ENCODE data around the gene PCK1.

PCK1 gene

GRCh38 chr20:57598491-57598890, 37.6 kb downstream of the PCK1 start:
- H3K4me1 ChIP-seq (ENCODE audit: control insufficient read depth, insufficient read depth, low read length): peaks cover 17% of the 10 kb centered on the region

GRCh38 chr20:57600320-57601210, 39.7 kb downstream of the PCK1 start:
- no peaks in the 10 kb centered on the region for H3K9me3 ChIP-seq (ENCODE audit: control insufficient read depth, low read length)

More at GRCh38 chr20:57598491-57598890, 37.6 kb downstream of the PCK1 start:
- no peaks in the 10 kb centered on the region for H3K36me3 ChIP-seq (ENCODE audit: control insufficient read depth, insufficient read depth, low read length)
- no peaks in the 10 kb centered on the region for H3K9me3 ChIP-seq (ENCODE audit: control insufficient read depth, low read length)
- H3K9ac ChIP-seq (ENCODE audit: low read length): no peak overlapping the region
- no peak overlapping the region for H3K4me3 ChIP-seq (ENCODE audit: low read length)
- H3K27me3 ChIP-seq (ENCODE audit: control insufficient read depth, insufficient read depth, low read length): peaks cover 12% of the 10 kb centered on the region

GRCh38 chr20:57601211-57601570, 40.3 kb downstream of the PCK1 start:
- Histone ChIP-seq H3K9ac (ENCODE audit: low read length) (no peak overlapping the region), H3K9me3 (ENCODE audit: control insufficient read depth, low read length) (no peaks in the 10 kb centered on the region), H3K4me3 (ENCODE audit: low read length) (no peak overlapping the region), H3K4me1 (ENCODE audit: control insufficient read depth, insufficient read depth, low read length) (peaks cover 7% of the 10 kb centered on the region), H3K36me3 (ENCODE audit: control insufficient read depth, insufficient read depth, low read length) (no peaks in the 10 kb centered on the region), H3K27me3 (ENCODE audit: control insufficient read depth, insufficient read depth, low read length) (peaks cover 5% of the 10 kb centered on the region)

More at GRCh38 chr20:57600320-57601210, 39.7 kb downstream of the PCK1 start:
- H3K36me3 ChIP-seq (ENCODE audit: control insufficient read depth, insufficient read depth, low read length): no peaks in the 10 kb centered on the region
- H3K9ac ChIP-seq (ENCODE audit: low read length): no peak overlapping the region
- peaks cover 7% of the 10 kb centered on the region for H3K4me1 ChIP-seq (ENCODE audit: control insufficient read depth, insufficient read depth, low read length)
- H3K27me3 ChIP-seq (ENCODE audit: control insufficient read depth, insufficient read depth, low read length): peaks cover 5% of the 10 kb centered on the region
- no peak overlapping the region for H3K4me3 ChIP-seq (ENCODE audit: low read length)

- H3K36me3 ChIP-seq (ENCODE audit: control insufficient read depth, insufficient read depth, low read length): no peaks in the 10 kb centered on the region
- peaks cover 5% of the 10 kb centered on the region for H3K4me1 ChIP-seq (ENCODE audit: control insufficient read depth, insufficient read depth, low read length)
- no peaks in the 10 kb centered on the region for H3K9me3 ChIP-seq (ENCODE audit: control insufficient read depth, low read length)
- H3K4me3 ChIP-seq (ENCODE audit: low read length): no peak overlapping the region
- peaks cover 5% of the 10 kb centered on the region for H3K27me3 ChIP-seq (ENCODE audit: control insufficient read depth, insufficient read depth, low read length)
- no peak overlapping the region for H3K9ac ChIP-seq (ENCODE audit: low read length)
These were observed 40.8 kb downstream of the PCK1 start for GRCh38 chr20:57601737-57602136.

- no peaks in the 10 kb centered on the region for H3K27me3 ChIP-seq (ENCODE audit: control insufficient read depth, insufficient read depth, low read length)
- no peak overlapping the region for H3K4me3 ChIP-seq (ENCODE audit: low read length)
- no peak overlapping the region for H3K9ac ChIP-seq (ENCODE audit: low read length)
- H3K36me3 ChIP-seq (ENCODE audit: control insufficient read depth, insufficient read depth, low read length): no peaks in the 10 kb centered on the region
- no peaks in the 10 kb centered on the region for H3K9me3 ChIP-seq (ENCODE audit: control insufficient read depth, low read length)
- no peaks in the 10 kb centered on the region for H3K4me1 ChIP-seq (ENCODE audit: control insufficient read depth, insufficient read depth, low read length)
These were observed 42.2 kb downstream of the PCK1 start for GRCh38 chr20:57603120-57603519.

GRCh38 chr20:57605045-57605444, 44.1 kb downstream of the PCK1 start:
- Histone ChIP-seq H3K36me3 (ENCODE audit: control insufficient read depth, insufficient read depth, low read length) (no peaks in the 10 kb centered on the region), H3K27me3 (ENCODE audit: control insufficient read depth, insufficient read depth, low read length) (peaks cover 11% of the 10 kb centered on the region), H3K9ac (ENCODE audit: low read length) (no peak overlapping the region)

GRCh38 chr20:57605878-57606277, 45.0 kb downstream of the PCK1 start:
- H3K9me3 ChIP-seq (ENCODE audit: control insufficient read depth, low read length): no peaks in the 10 kb centered on the region
- H3K4me1 ChIP-seq (ENCODE audit: control insufficient read depth, insufficient read depth, low read length): no peaks in the 10 kb centered on the region
- H3K9ac ChIP-seq (ENCODE audit: low read length): no peak overlapping the region
- H3K36me3 ChIP-seq (ENCODE audit: control insufficient read depth, insufficient read depth, low read length): no peaks in the 10 kb centered on the region
- no peak overlapping the region for H3K4me3 ChIP-seq (ENCODE audit: low read length)
- peaks cover 15% of the 10 kb centered on the region for H3K27me3 ChIP-seq (ENCODE audit: control insufficient read depth, insufficient read depth, low read length)

More at GRCh38 chr20:57605045-57605444, 44.1 kb downstream of the PCK1 start:
- no peaks in the 10 kb centered on the region for H3K9me3 ChIP-seq (ENCODE audit: control insufficient read depth, low read length)
- no peaks in the 10 kb centered on the region for H3K4me1 ChIP-seq (ENCODE audit: control insufficient read depth, insufficient read depth, low read length)
- no peak overlapping the region for H3K4me3 ChIP-seq (ENCODE audit: low read length)

- H3K9ac ChIP-seq (ENCODE audit: low read length): no peak overlapping the region
- H3K36me3 ChIP-seq (ENCODE audit: control insufficient read depth, insufficient read depth, low read length): no peaks in the 10 kb centered on the region
- H3K4me3 ChIP-seq (ENCODE audit: low read length): no peak overlapping the region
- peaks cover 15% of the 10 kb centered on the region for H3K27me3 ChIP-seq (ENCODE audit: control insufficient read depth, insufficient read depth, low read length)
- no peaks in the 10 kb centered on the region for H3K4me1 ChIP-seq (ENCODE audit: control insufficient read depth, insufficient read depth, low read length)
- H3K9me3 ChIP-seq (ENCODE audit: control insufficient read depth, low read length): no peaks in the 10 kb centered on the region
These were observed 47.6 kb downstream of the PCK1 start for GRCh38 chr20:57608516-57608915.

- Histone ChIP-seq H3K4me3 (ENCODE audit: low read length) (no peak overlapping the region), H3K27me3 (ENCODE audit: control insufficient read depth, insufficient read depth, low read length) (peaks cover 15% of the 10 kb centered on the region), H3K36me3 (ENCODE audit: control insufficient read depth, insufficient read depth, low read length) (no peaks in the 10 kb centered on the region), H3K9ac (ENCODE audit: low read length) (no peak overlapping the region), H3K9me3 (ENCODE audit: control insufficient read depth, low read length) (no peaks in the 10 kb centered on the region), H3K4me1 (ENCODE audit: control insufficient read depth, insufficient read depth, low read length) (no peaks in the 10 kb centered on the region)
These were observed 48.4 kb downstream of the PCK1 start for GRCh38 chr20:57609086-57609841.

GRCh38 chr20:57609842-57610167, 48.9 kb downstream of the PCK1 start:
- Histone ChIP-seq H3K27me3 (ENCODE audit: control insufficient read depth, insufficient read depth, low read length) (peaks cover 15% of the 10 kb centered on the region), H3K9ac (ENCODE audit: low read length) (no peak overlapping the region), H3K4me1 (ENCODE audit: control insufficient read depth, insufficient read depth, low read length) (no peaks in the 10 kb centered on the region), H3K9me3 (ENCODE audit: control insufficient read depth, low read length) (no peaks in the 10 kb centered on the region), H3K4me3 (ENCODE audit: low read length) (no peak overlapping the region), H3K36me3 (ENCODE audit: control insufficient read depth, insufficient read depth, low read length) (no peaks in the 10 kb centered on the region)

GRCh38 chr20:57610261-57610952, 49.5 kb downstream of the PCK1 start:
- Histone ChIP-seq H3K9ac (ENCODE audit: low read length) (no peak overlapping the region), H3K27me3 (ENCODE audit: control insufficient read depth, insufficient read depth, low read length) (peaks cover 15% of the 10 kb centered on the region), H3K4me3 (ENCODE audit: low read length) (no peak overlapping the region), H3K36me3 (ENCODE audit: control insufficient read depth, insufficient read depth, low read length) (no peaks in the 10 kb centered on the region), H3K4me1 (ENCODE audit: control insufficient read depth, insufficient read depth, low read length) (no peaks in the 10 kb centered on the region), H3K9me3 (ENCODE audit: control insufficient read depth, low read length) (no peaks in the 10 kb centered on the region)
